Cardiac muscle cell (in vitro differentiated cells and primary cell): ENCODE results near the gene THSD7A. TPM values are rescaled to one million over a fixed set of nuclear protein-coding genes. Genes with fewer than 3 reads are reported as not detected.

Source experiments
- DNase-seq, 2 donors: peaks; one replicate each; pipeline versions ENCODE4 v3.0.0 to v3.0.0-alpha.2; 2010 to 2017; ENCODE audit warnings: low read depth in 1 of 2, low spot score in 1 of 2
- H3K27ac ChIP-seq: fragments of 200-600 bp; sonication (generic); 2 replicates; pipeline ENCODE4 v1.5.1; 2016
- H3K27me3 ChIP-seq: fragments of 200-600 bp; sonication (generic); 2 replicates; pipeline ENCODE4 v1.6.0; 2016; ENCODE audit warnings: control low read depth
- H3K36me3 ChIP-seq: fragments of 200-600 bp; sonication (generic); 2 replicates; pipeline ENCODE4 v1.5.1; 2016; ENCODE audit warnings: control low read depth
- H3K4me1 ChIP-seq: fragments of 200-600 bp; sonication (generic); 2 replicates; pipeline ENCODE4 v1.8.1; 2017; ENCODE audit warnings: low read depth, mild to moderate bottlenecking, mixed run types
- H3K4me3 ChIP-seq: fragments of 200-600 bp; sonication (generic); 2 replicates; pipeline ENCODE4 v1.5.1; 2016; ENCODE audit warnings: mild to moderate bottlenecking
- H3K9me3 ChIP-seq: fragments of 200-600 bp; sonication (generic); 2 replicates; pipeline ENCODE4 v1.5.1; 2017; ENCODE audit warnings: low read depth, mild to moderate bottlenecking, control low read depth
- polyA plus RNA-seq: library from polyadenylated mRNA; unstranded; fragments of >200 nt; fragmentation: Nextera tagmentation; extraction: Ambion mirVana; gene quantifications from 2 replicates; pipeline ENCODE4 v1.2.1, GENCODE V29; 2016
- total RNA-seq: library from RNA; depleted of rRNA; stranded (reverse); fragments of >200 nt; gene quantifications from 2 replicates; pipeline ENCODE4 v1.2.3, GENCODE V29; 2016
- TF ChIP-seq, protein P1 (sequence below): IDR thresholded peaks from 2 replicates; pipeline ENCODE4 v1.5.1; 2012; ENCODE audit warnings: low read depth, mild to moderate bottlenecking, low read length

THSD7A gene
- total and polyA plus RNA-seq, 2 experiments from 2014 or later: 1.5 to 3.7 TPM

DNA sequence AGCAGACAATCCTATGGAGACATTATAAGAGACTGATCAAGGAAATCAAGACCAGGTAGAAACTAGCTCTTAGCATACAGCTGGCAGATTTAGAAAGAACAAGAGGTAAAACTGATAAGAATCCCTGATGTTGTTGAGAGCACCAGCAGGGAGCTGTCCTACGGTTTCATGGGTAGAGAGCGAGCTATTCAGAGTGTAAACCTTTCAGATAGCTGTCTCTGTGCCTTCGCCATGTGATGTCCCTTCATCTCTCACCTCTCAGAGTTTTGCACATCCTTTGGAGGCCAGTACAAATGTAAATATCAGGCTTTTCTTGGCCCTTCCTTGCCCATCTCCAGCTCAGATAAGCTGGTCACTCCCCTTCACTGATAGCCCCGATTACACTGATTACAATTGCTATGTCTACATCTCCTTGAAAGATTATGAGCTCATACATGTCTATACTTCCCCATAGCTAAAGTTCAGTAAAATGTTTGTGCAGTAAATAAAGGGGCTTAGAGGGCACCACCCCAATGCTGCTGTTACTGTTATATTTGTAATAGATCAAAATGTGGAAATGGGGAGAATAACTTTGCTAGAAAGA, 21.9 kb downstream of the THSD7A start:
- TF ChIP-seq, protein P1, sequence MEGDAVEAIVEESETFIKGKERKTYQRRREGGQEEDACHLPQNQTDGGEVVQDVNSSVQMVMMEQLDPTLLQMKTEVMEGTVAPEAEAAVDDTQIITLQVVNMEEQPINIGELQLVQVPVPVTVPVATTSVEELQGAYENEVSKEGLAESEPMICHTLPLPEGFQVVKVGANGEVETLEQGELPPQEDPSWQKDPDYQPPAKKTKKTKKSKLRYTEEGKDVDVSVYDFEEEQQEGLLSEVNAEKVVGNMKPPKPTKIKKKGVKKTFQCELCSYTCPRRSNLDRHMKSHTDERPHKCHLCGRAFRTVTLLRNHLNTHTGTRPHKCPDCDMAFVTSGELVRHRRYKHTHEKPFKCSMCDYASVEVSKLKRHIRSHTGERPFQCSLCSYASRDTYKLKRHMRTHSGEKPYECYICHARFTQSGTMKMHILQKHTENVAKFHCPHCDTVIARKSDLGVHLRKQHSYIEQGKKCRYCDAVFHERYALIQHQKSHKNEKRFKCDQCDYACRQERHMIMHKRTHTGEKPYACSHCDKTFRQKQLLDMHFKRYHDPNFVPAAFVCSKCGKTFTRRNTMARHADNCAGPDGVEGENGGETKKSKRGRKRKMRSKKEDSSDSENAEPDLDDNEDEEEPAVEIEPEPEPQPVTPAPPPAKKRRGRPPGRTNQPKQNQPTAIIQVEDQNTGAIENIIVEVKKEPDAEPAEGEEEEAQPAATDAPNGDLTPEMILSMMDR: no peak
- Histone ChIP-seq H3K36me3 (no peaks in the 10 kb centered on the region), H3K4me1 (peaks cover 4% of the 10 kb centered on the region), H3K27ac (no peak overlapping the region), H3K9me3 (no peaks in the 10 kb centered on the region), H3K27me3 (no peaks in the 10 kb centered on the region), H3K4me3 (no peak overlapping the region)
- peak in 1 of 2 donors; percentile 9 for DNase-seq

DNA sequence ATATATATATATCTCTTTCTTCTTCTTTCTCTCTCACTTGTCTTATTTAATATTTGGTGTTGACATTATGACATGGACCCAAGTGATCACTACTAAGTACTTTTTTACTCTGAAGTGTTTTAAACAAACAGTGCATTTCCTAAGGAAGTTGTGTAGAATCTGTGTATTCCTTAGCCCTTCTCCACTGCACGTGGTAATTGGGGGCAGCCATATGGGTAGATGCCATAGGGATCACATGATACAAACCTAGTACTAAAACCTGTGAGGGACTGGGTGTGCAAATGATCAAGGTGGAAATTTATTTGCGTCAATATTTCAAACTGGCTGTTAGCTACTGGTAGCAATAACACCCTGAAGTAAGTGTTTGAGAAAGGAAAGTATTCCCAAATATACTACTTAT, 25.0 kb downstream of the THSD7A start:
- no peaks in the 10 kb centered on the region for H3K36me3 ChIP-seq
- no peaks in the 10 kb centered on the region for H3K27me3 ChIP-seq
- no peak overlapping the region for H3K27ac ChIP-seq
- H3K4me3 ChIP-seq: no peak overlapping the region
- peaks cover 4% of the 10 kb centered on the region for H3K4me1 ChIP-seq
- no peak for DNase-seq
- TF ChIP-seq, protein P1: no peak
- no peaks in the 10 kb centered on the region for H3K9me3 ChIP-seq

DNA sequence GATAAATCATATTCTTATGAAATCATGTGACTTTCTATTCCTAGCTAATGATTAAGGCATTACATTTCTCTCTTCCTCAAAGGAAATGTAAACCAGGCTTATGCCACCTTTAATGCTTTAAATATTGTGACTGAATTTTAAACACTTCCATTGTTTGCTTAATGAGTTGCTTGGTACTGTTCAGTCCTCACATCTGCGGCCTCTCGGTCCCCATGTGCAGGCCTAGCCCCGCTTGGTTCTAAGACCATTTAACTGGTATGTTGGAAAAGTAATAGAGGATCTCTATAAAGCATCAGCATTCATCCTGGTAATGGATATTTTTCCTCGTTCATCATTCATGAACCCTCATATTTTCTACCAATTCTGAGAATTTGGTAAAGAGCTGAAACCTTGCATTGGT, 27.4 kb downstream of the THSD7A start:
- TF ChIP-seq, protein P1: no peak
- no peaks in the 10 kb centered on the region for H3K9me3 ChIP-seq
- DNase-seq: no peak
- no peak overlapping the region for H3K4me3 ChIP-seq
- H3K4me1 ChIP-seq: no peaks in the 10 kb centered on the region
- no peaks in the 10 kb centered on the region for H3K27me3 ChIP-seq
- no peaks in the 10 kb centered on the region for H3K36me3 ChIP-seq
- H3K27ac ChIP-seq: no peak overlapping the region

DNA sequence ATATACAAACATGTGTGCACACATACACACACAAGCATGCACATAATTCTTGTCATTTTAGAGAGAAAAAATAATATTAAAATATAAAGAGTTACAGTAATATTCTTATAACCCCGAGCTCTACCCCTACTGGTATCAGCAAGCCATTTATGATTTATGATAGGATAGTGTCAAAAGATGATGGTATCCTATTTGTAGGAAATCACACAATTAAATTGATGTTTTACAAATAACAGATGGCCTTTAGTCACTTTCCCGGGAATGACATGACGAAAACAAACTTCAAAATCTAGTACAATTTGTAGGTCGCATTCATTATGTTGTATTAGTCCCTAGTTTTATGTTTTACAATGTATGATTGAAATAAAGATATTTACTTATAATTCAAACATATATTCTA, 36.8 kb downstream of the THSD7A start:
- Histone ChIP-seq H3K27ac (no peak overlapping the region), H3K36me3 (no peaks in the 10 kb centered on the region), H3K27me3 (no peaks in the 10 kb centered on the region), H3K4me3 (no peak overlapping the region), H3K9me3 (no peaks in the 10 kb centered on the region), H3K4me1 (no peaks in the 10 kb centered on the region)
- TF ChIP-seq, protein P1: no peak
- no peak for DNase-seq

DNA sequence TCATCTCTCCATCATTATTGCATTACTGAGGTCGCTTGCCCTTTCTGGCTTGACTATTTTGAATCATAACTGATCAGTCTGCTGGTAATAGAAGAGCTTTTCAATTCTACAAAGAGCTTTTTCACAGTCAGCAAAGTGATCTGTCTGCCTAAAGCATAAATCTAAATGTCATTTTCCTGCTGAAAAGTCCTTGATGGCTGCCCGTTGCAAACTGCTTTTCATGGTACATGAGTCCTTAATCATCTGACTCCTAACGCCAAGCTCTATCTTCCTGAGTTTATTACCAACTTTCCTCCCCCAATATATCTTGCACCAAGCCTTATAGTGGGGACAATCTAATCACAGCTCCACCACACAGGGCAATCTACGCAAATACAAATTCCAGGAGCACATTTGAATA, 39.8 kb downstream of the THSD7A start:
- DNase-seq: no peak
- Histone ChIP-seq H3K27ac (no peak overlapping the region), H3K9me3 (no peaks in the 10 kb centered on the region), H3K4me1 (no peaks in the 10 kb centered on the region), H3K27me3 (no peaks in the 10 kb centered on the region), H3K36me3 (no peaks in the 10 kb centered on the region), H3K4me3 (no peak overlapping the region)
- TF ChIP-seq, protein P1: no peak
